GM10266 (cell line): ENCODE results near the gene CEP43.
A peak's percentile ranks its signal among the peaks of the same experiment; 100 is the strongest.

Experiments used
- DNase-seq: peaks from one replicate; pipeline ENCODE4 v3.0.0; 2012; ENCODE audit errors: extremely low spot score
- CTCF ChIP-seq: IDR thresholded peaks from 2 replicates; pipeline ENCODE4 v1.5.1; 2012; ENCODE audit warnings: mild to moderate bottlenecking, low read depth; ENCODE audit not compliant: control insufficient read depth, insufficient read depth; ENCODE audit errors: missing control alignments

Gene CEP43

GRCh38 chr6:167015302-167015701 lies 16.1 kb downstream of the CEP43 start:
- no peak for TF ChIP-seq CTCF
- DNase-seq, result no peak

GRCh38 chr6:167020206-167020605 lies 21.0 kb downstream of the CEP43 start:
- no peak for TF ChIP-seq CTCF
- DNase-seq, result peak; percentile 53

- no peak for DNase-seq
- no peak for TF ChIP-seq CTCF
Measured at GRCh38 chr6:167027308-167027707, 28.1 kb downstream of the CEP43 start.

- TF ChIP-seq CTCF, result no peak
- no peak for DNase-seq
Measured at GRCh38 chr6:167027772-167028171, 28.6 kb downstream of the CEP43 start.

- no peak for DNase-seq
- TF ChIP-seq CTCF, result no peak
Measured at GRCh38 chr6:167030222-167031072, 31.2 kb downstream of the CEP43 start.

- TF ChIP-seq CTCF, result no peak
- DNase-seq, result no peak
Measured at GRCh38 chr6:167031082-167031709, 32.0 kb downstream of the CEP43 start.

- DNase-seq, result no peak
- no peak for TF ChIP-seq CTCF
Measured at GRCh38 chr6:167034056-167034455, 34.9 kb downstream of the CEP43 start.
